ENCODE data around the gene BRINP2. TPM values are rescaled to one million over a fixed set of nuclear protein-coding genes. Genes with fewer than 3 reads are reported as not detected.

Gene BRINP2
- total and polyA plus RNA-seq, 2 of the 13 experiments (the other 11 are each of a cell fraction or from before 2014, with no cell fraction given), result 0.08 to 0.20 TPM

DNA sequence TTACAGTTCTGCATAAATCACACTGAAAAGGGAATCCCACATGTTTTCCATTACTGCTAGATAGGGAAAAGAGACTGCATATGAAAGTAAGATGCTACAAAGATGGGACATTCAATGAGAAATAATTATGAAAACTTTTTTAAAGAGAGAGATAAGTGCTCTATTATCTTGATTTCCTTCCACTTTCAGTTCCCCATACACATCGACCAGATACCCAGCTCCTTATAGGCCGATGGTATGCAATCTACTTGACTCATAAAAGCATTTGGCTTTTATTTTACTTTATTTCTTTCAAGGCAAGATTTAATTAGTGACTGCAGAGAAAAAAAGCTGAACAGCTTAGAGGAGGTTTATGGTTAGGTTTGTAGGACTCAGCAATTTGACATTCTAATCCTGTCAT lies 13.1 kb downstream of the BRINP2 start:
- no peaks in the 10 kb centered on the region for H3K79me2 ChIP-seq (ENCODE audit: insufficient read depth, low read length)
- H3K4me2 ChIP-seq (ENCODE audit: low read depth, low read length), result no peak overlapping the region
- ATAC-seq, result no peak
- ChIA-PET CTCF (ENCODE audit: low intra/inter-chr PET ratio, low total read pairs) (no interaction called here), POLR2A (no interaction called here)
- H3K27ac ChIP-seq (ENCODE audit: extremely low read length, insufficient read depth, low read length), result no peak overlapping the region
- intact Hi-C loops (cut with micrococcal nuclease; ENCODE audit: unreplicated experiment), result no loop called here
- H3K9ac ChIP-seq (ENCODE audit: insufficient read depth, low read depth, low read length), result no peak overlapping the region
- H3K4me1 ChIP-seq (ENCODE audit: insufficient read depth, low read length), result 0 out of 2 replicates have a peak, but pooled peaks cover 8% of the 10 kb centered on the region
- 0 out of 2 replicates have a peak, but pooled peaks cover 5% of the 10 kb centered on the region for H3K9me3 ChIP-seq (ENCODE audit: low read length)
- DNase-seq (ENCODE audit: low spot score), result no peak
- BruUV-seq (replicated peaks), result no TSS peak
- TF ChIP-seq SALL1 (CRISPR knock-in tag; IDR thresholded peaks at IDR 0.05) (no peak), YY1 (IDR thresholded peaks at IDR 0.05; ENCODE audit: insufficient read depth, insufficient replicate concordance, low read depth, low read length) (no peak), NCOA5 (CRISPR knock-in tag; IDR thresholded peaks at IDR 0.05) (no peak), MTA1 (CRISPR knock-in tag; IDR thresholded peaks at IDR 0.05; ENCODE audit: borderline replicate concordance) (no peak), ZNF772 (CRISPR knock-in tag; IDR thresholded peaks at IDR 0.05) (no peak)
- TF ChIP-seq, protein P1, sequence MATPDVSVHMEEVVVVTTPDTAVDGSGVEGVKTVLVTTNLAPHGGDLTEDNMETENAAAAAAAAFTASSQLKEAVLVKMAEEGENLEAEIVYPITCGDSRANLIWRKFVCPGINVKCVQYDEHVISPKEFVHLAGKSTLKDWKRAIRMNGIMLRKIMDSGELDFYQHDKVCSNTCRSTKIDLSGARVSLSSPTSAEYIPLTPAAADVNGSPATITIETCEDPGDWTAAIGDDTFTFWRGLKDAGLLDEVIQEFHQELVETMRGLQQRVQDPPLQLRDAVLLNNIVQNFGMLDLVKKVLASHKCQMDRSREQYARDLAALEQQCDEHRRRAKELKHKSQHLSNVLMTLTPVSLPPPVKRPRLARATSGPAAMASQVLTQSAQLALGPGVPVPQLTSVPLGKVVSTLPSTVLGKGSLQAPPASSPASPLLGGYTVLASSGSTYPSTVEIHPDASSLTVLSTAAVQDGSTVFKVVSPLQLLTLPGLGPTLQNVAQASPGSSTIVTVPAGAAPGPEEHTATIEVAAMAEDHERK (CRISPR knock-in tag; IDR thresholded peaks at IDR 0.05; ENCODE audit: low read depth), result no peak
- H4K20me1 ChIP-seq (ENCODE audit: insufficient read depth, low read length), result no peaks in the 10 kb centered on the region
- no peak overlapping the region for H2AFZ ChIP-seq (ENCODE audit: low read length)
- in situ Hi-C loops (cut with HindIII; ENCODE audit: extremely low pct_ligation_motif_present, low pct_unique_long_range_greater_than_20kb), result no loop called here
- peaks cover 3 to 14% of the 10 kb centered on the region in 2 experiments; a peak in 3 of 5 replicates for H3K27me3 ChIP-seq (ENCODE audit: control insufficient read depth in 1 of 2, insufficient read depth in 2 of 2, low read length in 2 of 2)
- H3K36me3 ChIP-seq (replicated peaks in 1 of 2; ENCODE audit: control insufficient read depth in 1 of 2, insufficient read depth in 2 of 2, low read length in 2 of 2), result no peaks in the 10 kb centered on the region
- FAIRE-seq, result no peak
- no peak overlapping the region for H3K4me3 ChIP-seq (replicated peaks in 1 of 3; ENCODE audit: insufficient read depth in 1 of 3, low read depth in 2 of 3, low read length in 3 of 3)
- 0% methylated on average over 2 of the region's 2 CpGs for WGBS (ENCODE audit: low lambda C conversion rate)

DNA sequence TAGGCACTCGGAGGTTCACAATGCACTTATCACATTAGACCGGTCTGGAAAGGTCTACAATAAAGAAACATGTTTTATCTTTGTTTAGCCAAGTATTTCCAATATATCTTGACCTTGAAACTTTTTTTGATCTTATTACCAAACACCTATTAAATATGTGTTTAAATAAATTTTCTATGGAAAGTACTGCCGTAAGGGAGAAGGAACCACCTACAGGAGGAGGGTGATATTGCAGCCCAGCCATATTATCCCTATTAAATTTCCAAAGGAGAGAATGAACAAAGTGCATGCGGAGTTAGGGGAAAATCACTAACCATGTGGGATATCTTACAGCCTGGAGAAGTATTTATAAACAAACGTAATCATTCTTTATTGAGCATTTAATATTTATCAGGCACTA lies 14.5 kb downstream of the BRINP2 start:
- Histone ChIP-seq H4K20me1 (ENCODE audit: insufficient read depth, low read length) (no peaks in the 10 kb centered on the region), H3K9ac (ENCODE audit: insufficient read depth, low read depth, low read length) (no peak overlapping the region), H3K36me3 (replicated peaks in 1 of 2; ENCODE audit: control insufficient read depth in 1 of 2, insufficient read depth in 2 of 2, low read length in 2 of 2) (no peaks in the 10 kb centered on the region), H2AFZ (ENCODE audit: low read length) (no peak overlapping the region), H3K9me3 (ENCODE audit: low read length) (0 out of 2 replicates have a peak, but pooled peaks cover 5% of the 10 kb centered on the region), H3K27me3 (ENCODE audit: control insufficient read depth in 1 of 2, insufficient read depth in 2 of 2, low read length in 2 of 2) (peaks cover 3 to 12% of the 10 kb centered on the region in 2 experiments; a peak in 3 of 5 replicates), H3K4me2 (ENCODE audit: low read depth, low read length) (no peak overlapping the region), H3K27ac (ENCODE audit: extremely low read length, insufficient read depth, low read length) (no peak overlapping the region), H3K4me3 (replicated peaks in 1 of 3; ENCODE audit: insufficient read depth in 1 of 3, low read depth in 2 of 3, low read length in 3 of 3) (no peak overlapping the region), H3K79me2 (ENCODE audit: insufficient read depth, low read length) (no peaks in the 10 kb centered on the region), H3K4me1 (ENCODE audit: insufficient read depth, low read length) (0 out of 2 replicates have a peak, but pooled peaks cover 8% of the 10 kb centered on the region)
- no peak for FAIRE-seq
- in situ Hi-C loops (cut with HindIII; ENCODE audit: extremely low pct_ligation_motif_present, low pct_unique_long_range_greater_than_20kb), result no loop called here
- WGBS (ENCODE audit: low lambda C conversion rate), result 19% methylated on average over 5 of the region's 5 CpGs
- ATAC-seq, result no peak
- ChIA-PET POLR2A (no interaction called here), CTCF (ENCODE audit: low intra/inter-chr PET ratio, low total read pairs) (no interaction called here)
- no peak for DNase-seq (ENCODE audit: low spot score)
- TF ChIP-seq ZNF343 (CRISPR knock-in tag; IDR thresholded peaks at IDR 0.05) (no peak), MED1 (CRISPR knock-in tag; IDR thresholded peaks at IDR 0.05) (no peak), ZNF567 (CRISPR knock-in tag; IDR thresholded peaks at IDR 0.05; ENCODE audit: borderline replicate concordance) (no peak), TGIF2 (CRISPR knock-in tag; IDR thresholded peaks at IDR 0.05) (no peak)
- TF ChIP-seq, protein P2, sequence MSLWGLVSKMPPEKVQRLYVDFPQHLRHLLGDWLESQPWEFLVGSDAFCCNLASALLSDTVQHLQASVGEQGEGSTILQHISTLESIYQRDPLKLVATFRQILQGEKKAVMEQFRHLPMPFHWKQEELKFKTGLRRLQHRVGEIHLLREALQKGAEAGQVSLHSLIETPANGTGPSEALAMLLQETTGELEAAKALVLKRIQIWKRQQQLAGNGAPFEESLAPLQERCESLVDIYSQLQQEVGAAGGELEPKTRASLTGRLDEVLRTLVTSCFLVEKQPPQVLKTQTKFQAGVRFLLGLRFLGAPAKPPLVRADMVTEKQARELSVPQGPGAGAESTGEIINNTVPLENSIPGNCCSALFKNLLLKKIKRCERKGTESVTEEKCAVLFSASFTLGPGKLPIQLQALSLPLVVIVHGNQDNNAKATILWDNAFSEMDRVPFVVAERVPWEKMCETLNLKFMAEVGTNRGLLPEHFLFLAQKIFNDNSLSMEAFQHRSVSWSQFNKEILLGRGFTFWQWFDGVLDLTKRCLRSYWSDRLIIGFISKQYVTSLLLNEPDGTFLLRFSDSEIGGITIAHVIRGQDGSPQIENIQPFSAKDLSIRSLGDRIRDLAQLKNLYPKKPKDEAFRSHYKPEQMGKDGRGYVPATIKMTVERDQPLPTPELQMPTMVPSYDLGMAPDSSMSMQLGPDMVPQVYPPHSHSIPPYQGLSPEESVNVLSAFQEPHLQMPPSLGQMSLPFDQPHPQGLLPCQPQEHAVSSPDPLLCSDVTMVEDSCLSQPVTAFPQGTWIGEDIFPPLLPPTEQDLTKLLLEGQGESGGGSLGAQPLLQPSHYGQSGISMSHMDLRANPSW (CRISPR knock-in tag; IDR thresholded peaks at IDR 0.05; ENCODE audit: borderline replicate concordance), result no peak
- intact Hi-C loops (cut with micrococcal nuclease; ENCODE audit: unreplicated experiment), result no loop called here
- no TSS peak for BruUV-seq (replicated peaks)
